ENCODE data around the gene COMMD4. TPM values are rescaled to one million over a fixed set of nuclear protein-coding genes. Genes with fewer than 3 reads are reported as not detected.

COMMD4 gene
- total and polyA plus RNA-seq, 2 of the 4 experiments (the other 2 are of a cell fraction): 91.2 to 133 TPM

GRCh38 chr15:75356517-75356916, 20.7 kb downstream of the COMMD4 start:
- H3K4me3 ChIP-seq (ENCODE audit: insufficient read depth, low read depth, low read length): no peak overlapping the region
- no peak overlapping the region for H2AFZ ChIP-seq (replicated peaks; ENCODE audit: low read length, poor library complexity)
- TF ChIP-seq, protein P1, sequence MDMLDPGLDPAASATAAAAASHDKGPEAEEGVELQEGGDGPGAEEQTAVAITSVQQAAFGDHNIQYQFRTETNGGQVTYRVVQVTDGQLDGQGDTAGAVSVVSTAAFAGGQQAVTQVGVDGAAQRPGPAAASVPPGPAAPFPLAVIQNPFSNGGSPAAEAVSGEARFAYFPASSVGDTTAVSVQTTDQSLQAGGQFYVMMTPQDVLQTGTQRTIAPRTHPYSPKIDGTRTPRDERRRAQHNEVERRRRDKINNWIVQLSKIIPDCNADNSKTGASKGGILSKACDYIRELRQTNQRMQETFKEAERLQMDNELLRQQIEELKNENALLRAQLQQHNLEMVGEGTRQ (IDR thresholded peaks at IDR 0.05; ENCODE audit: low read depth, low read length): no peak
- TF ChIP-seq CEBPB (IDR thresholded peaks at IDR 0.05; ENCODE audit: low read depth, low read length): no peak
- TF ChIP-seq RAD21 (IDR thresholded peaks at IDR 0.05; ENCODE audit: low read length): no peak
- TF ChIP-seq ELK1 (IDR thresholded peaks at IDR 0.05; ENCODE audit: borderline replicate concordance, low read depth, low read length): no peak
- no peak for TF ChIP-seq FOS (IDR thresholded peaks at IDR 0.05; ENCODE audit: low read depth, low read length)
- no peak for TF ChIP-seq MAFK (IDR thresholded peaks at IDR 0.05; ENCODE audit: low read depth, low read length)
- TF ChIP-seq, protein P2, sequence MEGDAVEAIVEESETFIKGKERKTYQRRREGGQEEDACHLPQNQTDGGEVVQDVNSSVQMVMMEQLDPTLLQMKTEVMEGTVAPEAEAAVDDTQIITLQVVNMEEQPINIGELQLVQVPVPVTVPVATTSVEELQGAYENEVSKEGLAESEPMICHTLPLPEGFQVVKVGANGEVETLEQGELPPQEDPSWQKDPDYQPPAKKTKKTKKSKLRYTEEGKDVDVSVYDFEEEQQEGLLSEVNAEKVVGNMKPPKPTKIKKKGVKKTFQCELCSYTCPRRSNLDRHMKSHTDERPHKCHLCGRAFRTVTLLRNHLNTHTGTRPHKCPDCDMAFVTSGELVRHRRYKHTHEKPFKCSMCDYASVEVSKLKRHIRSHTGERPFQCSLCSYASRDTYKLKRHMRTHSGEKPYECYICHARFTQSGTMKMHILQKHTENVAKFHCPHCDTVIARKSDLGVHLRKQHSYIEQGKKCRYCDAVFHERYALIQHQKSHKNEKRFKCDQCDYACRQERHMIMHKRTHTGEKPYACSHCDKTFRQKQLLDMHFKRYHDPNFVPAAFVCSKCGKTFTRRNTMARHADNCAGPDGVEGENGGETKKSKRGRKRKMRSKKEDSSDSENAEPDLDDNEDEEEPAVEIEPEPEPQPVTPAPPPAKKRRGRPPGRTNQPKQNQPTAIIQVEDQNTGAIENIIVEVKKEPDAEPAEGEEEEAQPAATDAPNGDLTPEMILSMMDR (conservative IDR thresholded peaks at IDR 0.05; ENCODE audit: low read depth, low read length): no peak
- no peak for TF ChIP-seq RCOR1 (IDR thresholded peaks at IDR 0.05; ENCODE audit: insufficient replicate concordance, low read length)
- no peak for TF ChIP-seq MXI1 (IDR thresholded peaks at IDR 0.05; ENCODE audit: borderline replicate concordance, low read depth, low read length)
- no peak for TF ChIP-seq NFE2L2 (IDR thresholded peaks at IDR 0.05; ENCODE audit: low read depth, low read length)
- TF ChIP-seq CHD1 (IDR thresholded peaks at IDR 0.05; ENCODE audit: low read depth, low read length): no peak
- TF ChIP-seq SMC3 (IDR thresholded peaks at IDR 0.05; ENCODE audit: low read depth, low read length): no peak
- TF ChIP-seq BHLHE40 (IDR thresholded peaks at IDR 0.05; ENCODE audit: low read depth, low read length): no peak
- peaks cover 11% of the 10 kb centered on the region for H3K9me1 ChIP-seq (ENCODE audit: insufficient read depth, low read length)
- intact Hi-C loops (cut with micrococcal nuclease): no loop called here
- no peak overlapping the region for H2BK15ac ChIP-seq (ENCODE audit: low read depth, low read length)
- WGBS, 2 experiments (ENCODE audit: extremely low coverage in 2 of 2, insufficient read length in 1 of 2): 96% methylated on average over 20 of the region's 20 CpGs; no CpG with 5 or more reads in 1 of the 2 experiments
- no peak overlapping the region for H3K14ac ChIP-seq (replicated peaks; ENCODE audit: low read depth, low read length)
- no peaks in the 10 kb centered on the region for H3K4me1 ChIP-seq (ENCODE audit: control insufficient read depth, insufficient read depth, low read length)
- no peaks in the 10 kb centered on the region for H3K9me3 ChIP-seq (ENCODE audit: control insufficient read depth, insufficient read depth, low read length)
- CTCF ChIA-PET: no interaction called here
- H4K20me1 ChIP-seq (ENCODE audit: insufficient read depth, low read length): no peaks in the 10 kb centered on the region
- no TSS peak for BruUV-seq (replicated peaks)
- ATAC-seq (ENCODE audit: low read depth) (no peak), DNase-seq (no peak)
- H2AK9ac ChIP-seq (replicated peaks; ENCODE audit: low read depth, low read length, poor library complexity): peak overlapping the region; percentile 5
- H3K23ac ChIP-seq (ENCODE audit: low read depth, low read length): no peak overlapping the region
- H3K4me2 ChIP-seq (ENCODE audit: low read depth, low read length): no peak overlapping the region
- H3K4ac ChIP-seq (ENCODE audit: low read depth, low read length): no peak overlapping the region
- H4K91ac ChIP-seq (ENCODE audit: insufficient read depth, low read depth, low read length): no peak overlapping the region
- no peak overlapping the region for H3K27ac ChIP-seq (ENCODE audit: insufficient read depth, low read length)
- no peak overlapping the region for H3K18ac ChIP-seq (ENCODE audit: low read depth, low read length)
- H3K27me3 ChIP-seq (ENCODE audit: control insufficient read depth, insufficient read depth, low read length): no peaks in the 10 kb centered on the region
- no peak overlapping the region for H2BK120ac ChIP-seq (ENCODE audit: low read depth, low read length)
- in situ Hi-C loops (cut with MboI; ENCODE audit: low sequenced_read_pairs): no loop called here
- POLR2A ChIA-PET (ENCODE audit: unreplicated experiment): no interaction called here
- no peak overlapping the region for H3K9ac ChIP-seq (ENCODE audit: low read depth, low read length)
- H2BK20ac ChIP-seq (ENCODE audit: low read depth, low read length): no peak overlapping the region
- no peak overlapping the region for H4K8ac ChIP-seq (ENCODE audit: low read depth in 2 of 2, low read length in 2 of 2)
- no peak overlapping the region for H3K56ac ChIP-seq (ENCODE audit: extremely low read depth, insufficient read depth, low read length)
- no peak overlapping the region for H2BK5ac ChIP-seq (ENCODE audit: low read depth, low read length, poor library complexity, severe bottlenecking)
- no peak overlapping the region for H2AK5ac ChIP-seq (ENCODE audit: low read depth, low read length)
- no peak overlapping the region for H4K5ac ChIP-seq (ENCODE audit: low read depth, low read length)
- peaks cover 52% of the 10 kb centered on the region for H3K36me3 ChIP-seq (ENCODE audit: control insufficient read depth, insufficient read depth, low read length)
- no peaks in the 10 kb centered on the region; a peak in 1 of 4 replicates for H3K79me1 ChIP-seq (ENCODE audit: low read depth in 1 of 2, low read length in 2 of 2)
- dilution Hi-C loops (cut with HindIII; ENCODE audit: low sequenced_read_pairs, unreplicated experiment): no loop called here

Data from IMR-90 (cell line).